ENCODE data around the gene ZBTB42. TPM values are rescaled to one million over a fixed set of nuclear protein-coding genes. Genes with fewer than 3 reads are reported as not detected.

The ZBTB42 gene
- total RNA-seq, 1 donor from 2014 or later, result 6.9 TPM

DNA sequence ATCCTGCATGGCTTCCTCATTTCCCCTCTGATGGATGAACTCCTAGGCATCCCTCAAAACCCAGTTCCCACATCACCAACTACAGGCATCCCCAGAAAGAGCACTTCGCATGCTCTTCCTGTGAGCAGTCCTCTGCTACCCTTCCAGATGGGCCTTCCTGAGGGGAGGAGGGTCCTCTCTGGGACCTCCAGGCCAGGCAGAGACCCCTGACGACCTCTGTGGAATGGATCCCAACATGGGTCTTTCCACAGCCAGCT lies 7.3 kb upstream of the ZBTB42 start:
- Mint-ChIP-seq H3K4me3 (ENCODE audit: unreplicated experiment) (peak overlapping the region; percentile 95), H3K9me3 (ENCODE audit: unreplicated experiment) (no peaks in the 10 kb centered on the region), H3K36me3 (ENCODE audit: low read depth, unreplicated experiment) (peaks cover 5% of the 10 kb centered on the region), H3K4me1 (ENCODE audit: low read depth, unreplicated experiment) (peaks cover 17% of the 10 kb centered on the region), H3K27ac (ENCODE audit: unreplicated experiment) (no peak overlapping the region), H3K27me3 (ENCODE audit: low read depth, unreplicated experiment) (no peaks in the 10 kb centered on the region)
- Histone ChIP-seq H3K9ac (ENCODE audit: low read length) (peak overlapping the region; percentile 89), H3K4me3 (ENCODE audit: insufficient read depth, low read depth, low read length) (peak overlapping the region; percentile 87), H3K27me3 (ENCODE audit: insufficient read depth, low read length) (peaks cover 3% of the 10 kb centered on the region), H3K4me1 (ENCODE audit: insufficient read depth, low read length) (peaks cover 17% of the 10 kb centered on the region), H3K79me2 (ENCODE audit: insufficient read depth, low read length) (peaks cover 65% of the 10 kb centered on the region), H3K27ac (ENCODE audit: low read depth, low read length) (no peak overlapping the region), H4K20me1 (ENCODE audit: insufficient read depth, low read length) (peaks cover 62% of the 10 kb centered on the region), H3K36me3 (ENCODE audit: insufficient read depth, low read length) (no peaks in the 10 kb centered on the region), H3K4me2 (ENCODE audit: low read length) (peak overlapping the region; percentile 98), H3K9me3 (ENCODE audit: insufficient read depth, low read depth, low read length) (no peaks in the 10 kb centered on the region), H2AFZ (ENCODE audit: low read depth, low read length) (no peak overlapping the region)
- DNase-seq (ENCODE audit: low read depth) (no peak), FAIRE-seq (no peak)
- TF ChIP-seq, protein P1, sequence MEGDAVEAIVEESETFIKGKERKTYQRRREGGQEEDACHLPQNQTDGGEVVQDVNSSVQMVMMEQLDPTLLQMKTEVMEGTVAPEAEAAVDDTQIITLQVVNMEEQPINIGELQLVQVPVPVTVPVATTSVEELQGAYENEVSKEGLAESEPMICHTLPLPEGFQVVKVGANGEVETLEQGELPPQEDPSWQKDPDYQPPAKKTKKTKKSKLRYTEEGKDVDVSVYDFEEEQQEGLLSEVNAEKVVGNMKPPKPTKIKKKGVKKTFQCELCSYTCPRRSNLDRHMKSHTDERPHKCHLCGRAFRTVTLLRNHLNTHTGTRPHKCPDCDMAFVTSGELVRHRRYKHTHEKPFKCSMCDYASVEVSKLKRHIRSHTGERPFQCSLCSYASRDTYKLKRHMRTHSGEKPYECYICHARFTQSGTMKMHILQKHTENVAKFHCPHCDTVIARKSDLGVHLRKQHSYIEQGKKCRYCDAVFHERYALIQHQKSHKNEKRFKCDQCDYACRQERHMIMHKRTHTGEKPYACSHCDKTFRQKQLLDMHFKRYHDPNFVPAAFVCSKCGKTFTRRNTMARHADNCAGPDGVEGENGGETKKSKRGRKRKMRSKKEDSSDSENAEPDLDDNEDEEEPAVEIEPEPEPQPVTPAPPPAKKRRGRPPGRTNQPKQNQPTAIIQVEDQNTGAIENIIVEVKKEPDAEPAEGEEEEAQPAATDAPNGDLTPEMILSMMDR (IDR thresholded peaks at IDR 0.05; ENCODE audit: insufficient read depth, low read depth, low read length), result no peak
- no peak for TF ChIP-seq EZH2 (IDR thresholded peaks at IDR 0.05; ENCODE audit: insufficient read depth, low read length)

DNA sequence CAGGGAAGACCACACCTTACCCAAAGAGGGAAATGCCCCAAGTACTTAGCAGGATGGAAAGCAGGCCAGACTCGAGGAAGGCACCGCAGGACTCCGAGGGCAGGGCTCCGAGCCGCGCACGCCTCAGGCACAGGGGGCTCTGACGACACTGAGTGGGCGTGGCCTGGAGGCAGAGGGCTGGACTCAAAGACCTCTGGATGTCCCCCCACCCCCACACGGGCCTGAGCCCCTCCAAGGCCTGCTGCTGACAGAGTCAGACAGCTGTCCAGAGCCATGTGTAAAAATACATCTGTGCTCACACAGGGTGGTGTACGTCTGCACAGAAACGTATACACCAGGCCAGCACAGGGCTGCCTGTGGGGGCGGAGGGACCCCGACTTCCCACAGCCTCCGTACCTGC lies 6.8 kb upstream of the ZBTB42 start:
- Histone ChIP-seq H3K36me3 (ENCODE audit: insufficient read depth, low read length) (no peaks in the 10 kb centered on the region), H3K27me3 (ENCODE audit: insufficient read depth, low read length) (peaks cover 3% of the 10 kb centered on the region), H2AFZ (ENCODE audit: low read depth, low read length) (no peak overlapping the region), H3K79me2 (ENCODE audit: insufficient read depth, low read length) (peaks cover 60% of the 10 kb centered on the region), H3K4me1 (ENCODE audit: insufficient read depth, low read length) (peaks cover 17% of the 10 kb centered on the region), H4K20me1 (ENCODE audit: insufficient read depth, low read length) (peaks cover 57% of the 10 kb centered on the region), H3K9ac (ENCODE audit: low read length) (peak overlapping the region; percentile 89), H3K4me3 (ENCODE audit: insufficient read depth, low read depth, low read length) (peak overlapping the region; percentile 87), H3K9me3 (ENCODE audit: insufficient read depth, low read depth, low read length) (no peaks in the 10 kb centered on the region), H3K4me2 (ENCODE audit: low read length) (peak overlapping the region; percentile 98), H3K27ac (ENCODE audit: low read depth, low read length) (peak overlapping the region; percentile 58)
- Mint-ChIP-seq H3K36me3 (ENCODE audit: low read depth, unreplicated experiment) (peaks cover 5% of the 10 kb centered on the region), H3K27me3 (ENCODE audit: low read depth, unreplicated experiment) (no peaks in the 10 kb centered on the region), H3K27ac (ENCODE audit: unreplicated experiment) (peak overlapping the region; percentile 85), H3K9me3 (ENCODE audit: unreplicated experiment) (no peaks in the 10 kb centered on the region), H3K4me1 (ENCODE audit: low read depth, unreplicated experiment) (peaks cover 19% of the 10 kb centered on the region), H3K4me3 (ENCODE audit: unreplicated experiment) (peak overlapping the region; percentile 95)
- TF ChIP-seq, protein P1 (IDR thresholded peaks at IDR 0.05; ENCODE audit: insufficient read depth, low read depth, low read length), result no peak
- TF ChIP-seq EZH2 (IDR thresholded peaks at IDR 0.05; ENCODE audit: insufficient read depth, low read length), result no peak
- DNase-seq (ENCODE audit: low read depth), result peak; percentile 47
- no peak for FAIRE-seq

DNA sequence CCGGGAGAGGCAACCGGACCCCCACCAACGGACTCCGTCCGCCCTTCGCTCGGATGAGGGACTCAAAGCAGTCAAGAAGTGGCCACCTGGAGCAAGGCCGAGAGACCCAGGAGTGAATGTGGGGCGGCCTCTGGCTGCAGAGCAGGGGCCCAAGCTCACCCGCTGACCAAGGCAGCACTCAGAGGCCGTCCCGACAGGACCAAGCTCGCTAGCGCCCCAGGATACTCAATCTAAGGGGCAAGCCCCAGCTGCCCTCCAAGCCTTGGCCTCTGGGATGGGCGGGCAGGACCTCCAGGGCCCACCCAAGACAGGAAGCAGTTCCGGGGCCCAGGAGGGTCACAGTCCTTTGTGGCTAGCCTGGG lies 6.3 kb upstream of the ZBTB42 start:
- H3K36me3 ChIP-seq (ENCODE audit: insufficient read depth, low read length), result no peaks in the 10 kb centered on the region
- peak overlapping the region; percentile 95 for H3K4me3 Mint-ChIP-seq (ENCODE audit: unreplicated experiment)
- peaks cover 52% of the 10 kb centered on the region for H4K20me1 ChIP-seq (ENCODE audit: insufficient read depth, low read length)
- H3K9me3 Mint-ChIP-seq (ENCODE audit: unreplicated experiment), result no peaks in the 10 kb centered on the region
- peaks cover 5% of the 10 kb centered on the region for H3K36me3 Mint-ChIP-seq (ENCODE audit: low read depth, unreplicated experiment)
- TF ChIP-seq, protein P1 (IDR thresholded peaks at IDR 0.05; ENCODE audit: insufficient read depth, low read depth, low read length), result no peak
- TF ChIP-seq EZH2 (IDR thresholded peaks at IDR 0.05; ENCODE audit: insufficient read depth, low read length), result no peak
- peak overlapping the region; percentile 18 for H2AFZ ChIP-seq (ENCODE audit: low read depth, low read length)
- H3K79me2 ChIP-seq (ENCODE audit: insufficient read depth, low read length), result peaks cover 55% of the 10 kb centered on the region
- peaks cover 23% of the 10 kb centered on the region for H3K4me1 Mint-ChIP-seq (ENCODE audit: low read depth, unreplicated experiment)
- peak overlapping the region; percentile 89 for H3K9ac ChIP-seq (ENCODE audit: low read length)
- no peaks in the 10 kb centered on the region for H3K9me3 ChIP-seq (ENCODE audit: insufficient read depth, low read depth, low read length)
- H3K4me3 ChIP-seq (ENCODE audit: insufficient read depth, low read depth, low read length), result peak overlapping the region; percentile 87
- peak overlapping the region; percentile 85 for H3K27ac Mint-ChIP-seq (ENCODE audit: unreplicated experiment)
- FAIRE-seq (no peak), DNase-seq (ENCODE audit: low read depth) (peak; percentile 14)
- H3K27ac ChIP-seq (ENCODE audit: low read depth, low read length), result peak overlapping the region; percentile 58
- H3K27me3 Mint-ChIP-seq (ENCODE audit: low read depth, unreplicated experiment), result no peaks in the 10 kb centered on the region
- H3K4me1 ChIP-seq (ENCODE audit: insufficient read depth, low read length), result peaks cover 19% of the 10 kb centered on the region
- H3K4me2 ChIP-seq (ENCODE audit: low read length), result peak overlapping the region; percentile 98
- H3K27me3 ChIP-seq (ENCODE audit: insufficient read depth, low read length), result peaks cover 3% of the 10 kb centered on the region

Data from astrocyte (in vitro differentiated cells and primary cell).